Measurements from ENCODE around the gene TLCD3A.

Gene TLCD3A

DNA sequence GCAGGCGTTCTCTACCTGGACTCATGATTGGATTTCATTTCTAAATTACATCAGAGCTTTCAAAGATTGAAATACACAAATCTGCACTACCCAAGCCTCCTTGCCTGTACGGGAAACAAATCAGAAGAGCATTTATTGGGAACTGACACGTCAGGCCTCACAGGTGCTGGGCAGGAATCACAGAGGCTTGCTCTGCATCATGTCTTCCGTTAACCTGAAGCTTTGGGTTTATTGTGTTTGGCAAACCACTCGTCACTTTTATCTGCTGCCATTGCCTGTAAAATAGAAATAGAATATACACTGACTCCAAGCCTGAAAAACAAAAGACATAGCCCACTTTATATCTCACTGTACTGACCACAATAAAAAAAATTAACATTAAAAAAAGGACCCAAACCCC is 27.6 kb downstream of the TLCD3A start:
- H3K4me1 ChIP-seq = no peaks in the 10 kb centered on the region
- no peaks in the 10 kb centered on the region for H3K27me3 ChIP-seq
- no peak overlapping the region for H3K4me3 ChIP-seq (ENCODE audit: low read depth, low read length)
- no peak for DNase-seq
- H3K36me3 ChIP-seq = no peaks in the 10 kb centered on the region
- no peaks in the 10 kb centered on the region for H3K9me3 ChIP-seq
- TF ChIP-seq, protein P1, sequence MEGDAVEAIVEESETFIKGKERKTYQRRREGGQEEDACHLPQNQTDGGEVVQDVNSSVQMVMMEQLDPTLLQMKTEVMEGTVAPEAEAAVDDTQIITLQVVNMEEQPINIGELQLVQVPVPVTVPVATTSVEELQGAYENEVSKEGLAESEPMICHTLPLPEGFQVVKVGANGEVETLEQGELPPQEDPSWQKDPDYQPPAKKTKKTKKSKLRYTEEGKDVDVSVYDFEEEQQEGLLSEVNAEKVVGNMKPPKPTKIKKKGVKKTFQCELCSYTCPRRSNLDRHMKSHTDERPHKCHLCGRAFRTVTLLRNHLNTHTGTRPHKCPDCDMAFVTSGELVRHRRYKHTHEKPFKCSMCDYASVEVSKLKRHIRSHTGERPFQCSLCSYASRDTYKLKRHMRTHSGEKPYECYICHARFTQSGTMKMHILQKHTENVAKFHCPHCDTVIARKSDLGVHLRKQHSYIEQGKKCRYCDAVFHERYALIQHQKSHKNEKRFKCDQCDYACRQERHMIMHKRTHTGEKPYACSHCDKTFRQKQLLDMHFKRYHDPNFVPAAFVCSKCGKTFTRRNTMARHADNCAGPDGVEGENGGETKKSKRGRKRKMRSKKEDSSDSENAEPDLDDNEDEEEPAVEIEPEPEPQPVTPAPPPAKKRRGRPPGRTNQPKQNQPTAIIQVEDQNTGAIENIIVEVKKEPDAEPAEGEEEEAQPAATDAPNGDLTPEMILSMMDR (IDR thresholded peaks at IDR 0.05; ENCODE audit: low read depth, low read length) = no peak

DNA sequence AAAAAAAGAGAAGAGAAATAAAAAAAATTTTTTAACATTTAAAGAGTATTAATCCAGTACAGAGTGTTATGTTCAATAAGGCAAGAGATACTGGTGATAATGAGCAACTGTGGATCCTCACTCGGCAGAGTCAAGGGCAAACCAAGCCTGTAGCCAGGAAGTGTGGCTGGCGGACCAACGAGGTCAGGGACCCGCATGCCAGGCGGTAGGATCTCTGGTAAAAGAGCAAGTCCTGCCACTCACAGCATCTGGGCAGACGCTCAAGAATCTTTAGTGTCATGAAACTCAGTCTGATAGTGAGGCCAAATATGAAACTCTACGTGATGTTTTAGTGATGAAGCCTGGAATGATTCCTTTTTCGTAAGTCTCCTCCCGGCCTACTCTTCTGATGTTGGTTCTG is 28.0 kb downstream of the TLCD3A start:
- no peaks in the 10 kb centered on the region for H3K9me3 ChIP-seq
- no peaks in the 10 kb centered on the region for H3K36me3 ChIP-seq
- no peak overlapping the region for H3K4me3 ChIP-seq (ENCODE audit: low read depth, low read length)
- no peaks in the 10 kb centered on the region for H3K27me3 ChIP-seq
- no peaks in the 10 kb centered on the region for H3K4me1 ChIP-seq
- DNase-seq = no peak
- TF ChIP-seq, protein P1 (IDR thresholded peaks at IDR 0.05; ENCODE audit: low read depth, low read length) = no peak

DNA sequence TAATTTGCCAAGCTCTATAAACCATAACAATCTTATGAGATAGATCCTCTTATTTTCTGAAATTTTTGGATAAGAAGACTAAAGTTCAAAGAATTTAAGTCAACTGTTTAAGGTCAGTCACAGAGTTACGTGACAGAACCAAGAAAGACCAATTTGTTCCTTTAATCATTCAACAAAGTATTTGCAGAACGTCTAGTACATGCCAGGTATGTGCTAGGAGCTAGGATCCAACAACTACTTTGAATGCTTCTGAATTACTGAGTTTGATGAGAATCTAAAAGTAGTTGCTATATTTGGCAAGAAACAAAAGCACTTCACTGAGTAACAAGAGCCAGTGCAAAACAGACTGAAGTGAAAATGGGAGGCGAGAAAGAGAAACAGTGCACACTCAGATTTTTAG is 34.7 kb downstream of the TLCD3A start:
- Histone ChIP-seq H3K4me3 (ENCODE audit: low read depth, low read length) (no peak overlapping the region), H3K9me3 (no peaks in the 10 kb centered on the region), H3K36me3 (no peaks in the 10 kb centered on the region; the same call in none of the 2 replicates), H3K27me3 (no peaks in the 10 kb centered on the region), H3K4me1 (no peaks in the 10 kb centered on the region)
- TF ChIP-seq, protein P1 (IDR thresholded peaks at IDR 0.05; ENCODE audit: low read depth, low read length) = no peak
- no peak for DNase-seq

DNA sequence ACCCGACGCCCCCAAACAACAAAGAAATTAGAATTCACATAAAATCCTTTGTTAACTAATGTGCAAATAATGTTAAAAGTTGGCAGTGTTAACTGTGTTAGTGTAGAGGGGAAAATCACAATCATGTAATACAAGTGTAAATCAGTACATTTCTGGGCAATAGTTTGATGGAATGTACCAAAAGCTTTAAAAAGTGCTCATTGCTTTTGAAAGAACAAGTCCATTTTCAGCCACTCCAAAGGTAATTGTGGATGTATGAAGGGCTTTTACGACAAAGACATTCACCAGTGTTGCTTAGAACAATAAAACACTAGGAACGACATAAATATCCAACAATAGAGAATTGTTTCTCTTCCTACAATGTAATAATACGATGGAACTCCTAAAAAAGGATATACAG is 40.6 kb downstream of the TLCD3A start:
- Histone ChIP-seq H3K4me1 (no peaks in the 10 kb centered on the region), H3K36me3 (no peaks in the 10 kb centered on the region; the same call in 1 of the 2 replicates), H3K27me3 (no peaks in the 10 kb centered on the region), H3K9me3 (no peaks in the 10 kb centered on the region), H3K4me3 (ENCODE audit: low read depth, low read length) (no peak overlapping the region)
- TF ChIP-seq, protein P1 (IDR thresholded peaks at IDR 0.05; ENCODE audit: low read depth, low read length) = no peak
- no peak for DNase-seq

DNA sequence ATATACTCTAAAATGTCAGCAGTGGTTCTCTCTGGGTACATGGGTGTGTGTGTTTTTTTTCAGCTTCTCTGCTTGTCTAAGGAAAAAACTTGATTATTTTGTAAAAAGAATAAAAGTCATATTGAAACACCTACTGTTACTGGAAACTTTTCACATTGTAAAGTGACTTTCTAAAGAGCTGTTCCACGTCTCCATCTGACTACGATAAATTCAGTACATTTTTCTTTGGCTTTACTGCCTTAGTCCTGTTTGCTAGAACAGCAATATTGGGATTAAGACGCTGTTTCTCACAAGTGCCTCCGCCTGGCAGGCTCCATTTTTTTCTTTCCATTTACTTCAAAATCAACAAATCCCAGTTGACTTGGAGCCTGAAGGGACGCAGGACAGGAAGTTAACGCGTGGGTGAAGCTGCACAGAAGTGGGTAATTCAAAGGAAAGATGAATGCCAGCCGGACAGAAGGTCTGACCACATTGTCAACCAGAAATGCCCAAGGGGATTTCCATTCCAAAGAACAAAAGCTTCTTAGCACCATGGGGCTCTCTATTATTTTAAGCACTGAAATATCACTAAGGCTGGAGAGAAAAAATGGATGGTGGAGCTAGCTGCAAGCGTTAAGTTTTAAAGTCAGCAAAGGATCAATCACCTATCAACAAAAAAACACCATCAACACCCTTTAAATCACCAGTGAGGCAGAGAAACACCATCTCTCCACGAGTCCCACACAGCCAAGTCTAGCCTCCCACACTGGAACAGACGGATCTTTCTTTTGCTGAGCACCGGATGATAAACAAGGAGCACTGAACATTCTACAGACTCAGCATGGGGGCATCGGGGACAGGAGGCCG is 41.3 kb downstream of the TLCD3A start:
- TF ChIP-seq, protein P1 (IDR thresholded peaks at IDR 0.05; ENCODE audit: low read depth, low read length) = no peak
- Histone ChIP-seq H3K27me3 (no peaks in the 10 kb centered on the region), H3K36me3 (no peaks in the 10 kb centered on the region; the same call in 1 of the 2 replicates), H3K4me3 (ENCODE audit: low read depth, low read length) (no peak overlapping the region), H3K9me3 (no peaks in the 10 kb centered on the region), H3K4me1 (no peaks in the 10 kb centered on the region)
- DNase-seq = no peak

DNA sequence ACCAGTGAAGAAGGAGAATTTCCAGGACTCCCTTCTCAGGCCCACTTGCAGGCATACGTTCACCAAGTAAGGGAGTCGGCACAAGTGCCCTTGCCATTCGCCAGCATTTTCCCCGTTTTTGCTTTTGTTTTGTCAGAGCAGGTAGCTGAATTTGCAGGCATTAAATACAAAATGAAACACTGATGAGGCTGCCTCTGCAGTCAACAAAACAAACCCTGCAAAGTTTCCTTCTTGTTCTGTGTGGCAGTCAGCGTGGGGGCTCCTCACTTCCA is 41.9 kb downstream of the TLCD3A start:
- no peak for DNase-seq
- Histone ChIP-seq H3K9me3 (no peaks in the 10 kb centered on the region), H3K27me3 (no peaks in the 10 kb centered on the region), H3K36me3 (no peaks in the 10 kb centered on the region; the same call in 1 of the 2 replicates), H3K4me1 (no peaks in the 10 kb centered on the region), H3K4me3 (ENCODE audit: low read depth, low read length) (no peak overlapping the region)
- TF ChIP-seq, protein P1 (IDR thresholded peaks at IDR 0.05; ENCODE audit: low read depth, low read length) = no peak

Data from BE2C (cell line).